ENCODE data around the gene OPCML.

- TF ChIP-seq CTCF (IDR thresholded peaks at IDR 0.05) (no peak), POLR2A (IDR thresholded peaks at IDR 0.05) (no peak)
Measured at GRCh38 chr11:132856032-132856431, 676.3 kb downstream of the OPCML start.

Data from lower leg skin (tissue), 3 donors.